H1 (cell line): ENCODE measurements around the gene MYO1A. TPM values are rescaled to one million over a fixed set of nuclear protein-coding genes. Genes with fewer than 3 reads are reported as not detected.

Experiments
- CTCF ChIA-PET: fragments of 300-600 bp; sonication (Branson Sonifier 250); formaldehyde crosslinking; loops from one replicate; lab custom pipeline; 2021; ENCODE audit not compliant: partially characterized antibody; lab: Charles Lee
- POLR2A ChIA-PET: fragments of 300-600 bp; sonication (Branson Sonifier 250); formaldehyde crosslinking; loops from one replicate; lab custom pipeline; 2021; ENCODE audit warnings: inconsistent platforms; ENCODE audit not compliant: partially characterized antibody; lab: Charles Lee
- DNase-seq, 2 experiments: peaks; one replicate each; pipeline versions ENCODE4 v3.0.0 to v3.0.0-alpha.2; 2010 to 2022; ENCODE audit warnings: low spot score in 2 of 2, low read depth in 1 of 2, mixed read lengths in 1 of 2
- FAIRE-seq: peaks from 2 replicates; lab custom pipeline; 2011; peaks lifted over from hg19 to GRCh38; lab: Jason Lieb, UNC
- H2AFZ ChIP-seq: 2 replicates; pipeline ENCODE4 v1.8.1; 2012; ENCODE audit warnings: low read length, inconsistent platforms
- H2AK5ac ChIP-seq: 2 replicates; pipeline ENCODE4 v1.6.1; 2013; ENCODE audit warnings: low read depth, low read length
- H2BK120ac ChIP-seq: replicated peaks from 2 replicates; pipeline ENCODE3; 2013; ENCODE audit warnings: low read depth, low read length, inconsistent platforms
- H2BK12ac ChIP-seq: 2 replicates; pipeline ENCODE4 v1.6.1; 2013; ENCODE audit warnings: low read depth, low read length
- H2BK15ac ChIP-seq: 2 replicates; pipeline ENCODE4 v1.6.1; 2013; ENCODE audit warnings: low read length
- H2BK20ac ChIP-seq: 2 replicates; pipeline ENCODE4 v1.6.1; 2013; ENCODE audit warnings: low read length
- H2BK5ac ChIP-seq: 2 replicates; pipeline ENCODE4 v1.6.1; 2013; ENCODE audit warnings: low read depth, low read length
- H3K14ac ChIP-seq: 2 replicates; pipeline ENCODE4 v1.6.1; 2013; ENCODE audit warnings: inconsistent platforms; ENCODE audit not compliant: insufficient read length
- H3K18ac ChIP-seq: 2 replicates; pipeline ENCODE4 v1.6.1; 2013; ENCODE audit warnings: low read length; ENCODE audit errors: extremely low read depth
- H3K23ac ChIP-seq: 2 replicates; pipeline ENCODE4 v1.6.1; 2013; ENCODE audit warnings: inconsistent platforms; ENCODE audit not compliant: insufficient read length
- H3K23me2 ChIP-seq: 2 replicates; pipeline ENCODE4 v1.6.1; 2013; ENCODE audit warnings: low read depth, low read length
- H3K27ac ChIP-seq: 2 replicates; pipeline ENCODE4 v1.6.1; 2011; ENCODE audit warnings: low read depth, low read length, inconsistent platforms
- H3K27me3 ChIP-seq, 4 experiments: replicated peaks in 1 of 4; 1 replicate in 1 of 4; 2 replicates in 3 of 4; pipeline versions ENCODE4 v1.6.1 to v1.8.1; 2011 to 2013; ENCODE audit warnings: low read length in 3 of 4, mild to moderate bottlenecking in 3 of 4, inconsistent platforms in 2 of 4, mixed read lengths in 2 of 4, moderate library complexity in 1 of 4; ENCODE audit not compliant: control insufficient read depth in 3 of 4, insufficient read depth in 3 of 4; ENCODE audit errors: extremely low read depth in 1 of 4
- H3K36me3 ChIP-seq, 4 experiments: 2 replicates each; pipeline versions ENCODE4 v1.6.1 to v1.8.1; 2011 to 2013; ENCODE audit warnings: mild to moderate bottlenecking in 4 of 4, low read length in 3 of 4, moderate library complexity in 2 of 4, control low read depth in 1 of 4, inconsistent platforms in 1 of 4; ENCODE audit not compliant: insufficient read depth in 4 of 4, control insufficient read depth in 2 of 4
- H3K4ac ChIP-seq: replicated peaks from 2 replicates; pipeline ENCODE3; 2013; ENCODE audit warnings: low read length, low read depth, mixed read lengths, inconsistent platforms; ENCODE audit not compliant: insufficient read length
- H3K4me1 ChIP-seq, 4 experiments: replicated peaks in 1 of 4; 1 replicate in 1 of 4; 2 replicates in 3 of 4; pipeline versions ENCODE4 v1.6.1 to v1.8.1; 2011 to 2013; ENCODE audit warnings: low read length in 3 of 4, inconsistent platforms in 2 of 4, mixed read lengths in 1 of 4; ENCODE audit not compliant: insufficient read depth in 4 of 4, control insufficient read depth in 3 of 4
- H3K4me2 ChIP-seq, 2 experiments: 2 replicates each; pipeline versions ENCODE4 v1.6.1 to v1.8.1; 2011 to 2013; ENCODE audit warnings: low read depth in 2 of 2, low read length in 2 of 2, control low read depth in 1 of 2, inconsistent platforms in 1 of 2, mild to moderate bottlenecking in 1 of 2; ENCODE audit not compliant: insufficient read depth in 1 of 2
- H3K4me3 ChIP-seq, 4 experiments: fragments of 200-600, 300-600 bp in 1 of 4; sonication (generic), shearing (Covaris generic), sonication (Bioruptor Twin) in 1 of 4; 2 replicates each; pipeline versions ENCODE4 v1.5.1 to v1.8.1; 2011 to 2016; ENCODE audit warnings: low read length in 4 of 4, low read depth in 3 of 4, control low read depth in 2 of 4, inconsistent platforms in 2 of 4, mild to moderate bottlenecking in 2 of 4, mixed read lengths in 1 of 4, moderate library complexity in 1 of 4; ENCODE audit not compliant: insufficient read depth in 2 of 4; ENCODE audit errors: extremely low read depth in 1 of 4
- H3K56ac ChIP-seq: replicated peaks from 2 replicates; pipeline ENCODE3; 2013; ENCODE audit warnings: low read depth, mild to moderate bottlenecking, mixed read lengths, low read length, inconsistent platforms; ENCODE audit not compliant: insufficient read length
- H3K79me1 ChIP-seq: 2 replicates; pipeline ENCODE4 v1.6.1; 2013; ENCODE audit warnings: low read depth, low read length, control low read depth
- H3K79me2 ChIP-seq, 2 experiments: 2 replicates each; pipeline versions ENCODE4 v1.6.1 to v1.8.1; 2012 to 2013; ENCODE audit warnings: low read length in 2 of 2, mild to moderate bottlenecking in 2 of 2, inconsistent platforms in 1 of 2; ENCODE audit not compliant: insufficient read depth in 2 of 2, control insufficient read depth in 1 of 2
- H3K9ac ChIP-seq, 4 experiments: replicated peaks in 1 of 4; 1 replicate in 1 of 4; 2 replicates in 3 of 4; pipeline versions ENCODE4 v1.6.1 to v1.8.1; 2011 to 2013; ENCODE audit warnings: low read depth in 3 of 4, low read length in 3 of 4, control low read depth in 2 of 4, mild to moderate bottlenecking in 2 of 4, moderate library complexity in 2 of 4, inconsistent platforms in 1 of 4; ENCODE audit errors: extremely low read depth in 1 of 4
- H3K9me3 ChIP-seq, 2 experiments: 2 replicates each; pipeline versions ENCODE4 v1.6.1 to v1.8.1; 2012 to 2013; ENCODE audit warnings: mild to moderate bottlenecking in 2 of 2, moderate library complexity in 2 of 2, control low read depth in 1 of 2, inconsistent platforms in 1 of 2, low read depth in 1 of 2, low read length in 1 of 2, mixed read lengths in 1 of 2; ENCODE audit not compliant: insufficient read depth in 2 of 2
- H4K20me1 ChIP-seq, 2 experiments: replicated peaks in 1 of 2; 2 replicates each; pipeline versions ENCODE3 to v1.8.1; 2011 to 2013; ENCODE audit warnings: inconsistent platforms in 2 of 2, low read length in 2 of 2, mild to moderate bottlenecking in 1 of 2; ENCODE audit not compliant: insufficient read depth in 2 of 2, control insufficient read depth in 1 of 2
- H4K5ac ChIP-seq: 2 replicates; pipeline ENCODE4 v1.6.1; 2013; ENCODE audit warnings: low read length, low read depth, mixed read lengths, inconsistent platforms; ENCODE audit not compliant: insufficient read length
- H4K8ac ChIP-seq: 2 replicates; pipeline ENCODE4 v1.8.0; 2013; ENCODE audit warnings: mild to moderate bottlenecking, moderate library complexity, low read length, inconsistent platforms; ENCODE audit not compliant: insufficient read depth; ENCODE audit errors: extremely low read depth
- H4K91ac ChIP-seq: replicated peaks from 2 replicates; pipeline ENCODE3; 2013; ENCODE audit warnings: low read length, mixed read lengths, inconsistent platforms; ENCODE audit not compliant: insufficient read length
- ASH2L ChIP-seq: fragments of 200-600, 300-600 bp; sonication (generic); IDR thresholded peaks from one replicate; pipeline ENCODE4 v1.7.1; 2017; ENCODE audit warnings: low read length
- BACH1 ChIP-seq: IDR thresholded peaks from 2 replicates; pipeline ENCODE4 v1.6.1; 2012; ENCODE audit warnings: low read length, improper control_type of control experiment
- CBX5 ChIP-seq: fragments of 300-800, 300-1000 bp; sonication (generic); IDR thresholded peaks from 2 replicates; pipeline ENCODE4 v1.7.1; 2016; ENCODE audit warnings: antibody characterized with exemption, low read length, low read depth
- CBX8 ChIP-seq: fragments of 300-800, 300-1000 bp; sonication (generic); IDR thresholded peaks from 2 replicates; pipeline ENCODE4 v1.7.1; 2016; ENCODE audit warnings: low read depth, low read length, borderline replicate concordance
- CEBPB ChIP-seq: IDR thresholded peaks from 2 replicates; pipeline ENCODE4 v1.6.1; 2012; ENCODE audit warnings: low read depth, low read length
- CHD1 ChIP-seq: IDR thresholded peaks from 2 replicates; pipeline ENCODE4 v1.6.1; 2012; ENCODE audit warnings: low read depth, low read length, improper control_type of control experiment
- CHD2 ChIP-seq: IDR thresholded peaks from 2 replicates; pipeline ENCODE4 v1.6.1; 2012; ENCODE audit warnings: low read length, improper control_type of control experiment
- JUN ChIP-seq: IDR thresholded peaks from 2 replicates; pipeline ENCODE4 v1.6.1; 2011; ENCODE audit warnings: low read depth, mild to moderate bottlenecking, improper control_type of control experiment, low read length
- MAFK ChIP-seq: IDR thresholded peaks from 2 replicates; pipeline ENCODE4 v1.6.1; 2012; ENCODE audit warnings: low read depth, mild to moderate bottlenecking, improper control_type of control experiment, low read length
- POU5F1 ChIP-seq: IDR thresholded peaks from 2 replicates; pipeline ENCODE4 v1.6.1; 2011; ENCODE audit warnings: low read depth, mild to moderate bottlenecking, low read length, moderate library complexity
- RFX5 ChIP-seq: IDR thresholded peaks from 2 replicates; pipeline ENCODE4 v1.6.1; 2011; ENCODE audit warnings: low read depth, low read length, improper control_type of control experiment, borderline replicate concordance
- SIN3A ChIP-seq, 2 experiments: IDR thresholded peaks in 1 of 2; conservative IDR thresholded peaks in 1 of 2; 2 replicates each; pipeline ENCODE4 v1.6.1; 2011 to 2012; ENCODE audit warnings: low read length in 2 of 2, improper control_type of control experiment in 1 of 2, low read depth in 1 of 2, mild to moderate bottlenecking in 1 of 2
- SIX5 ChIP-seq: IDR thresholded peaks from 2 replicates; pipeline ENCODE4 v1.6.1; 2011; ENCODE audit warnings: mild to moderate bottlenecking, low read depth, low read length
- TAF1 ChIP-seq: IDR thresholded peaks from 2 replicates; pipeline ENCODE4 v1.6.1; 2011; ENCODE audit warnings: mild to moderate bottlenecking, low read depth, low read length
- YY1 ChIP-seq: IDR thresholded peaks from 2 replicates; pipeline ENCODE4 v1.6.1; 2011; ENCODE audit warnings: low read depth, mild to moderate bottlenecking, low read length
- WGBS, 2 experiments: shearing (Covaris generic) in 1 of 2; methylation state at CpG; one replicate each; pipeline versions ENCODE4 v1.1.6 to v1.1.7; 2013 to 2015; ENCODE audit warnings: low lambda C conversion rate in 2 of 2, mixed read lengths in 2 of 2, inconsistent platforms in 1 of 2, low coverage in 1 of 2, missing lambda C conversion rate in 1 of 2; ENCODE audit not compliant: insufficient replicate concordance in 2 of 2, insufficient coverage in 1 of 2, insufficient read length in 1 of 2; ENCODE audit errors: extremely low coverage in 1 of 2, missing lambda C conversion rate in 1 of 2; 5-methylcytosine and 5-hydroxymethylcytosine counted together
- polyA plus RNA-seq, 7 experiments: library from polyadenylated mRNA; depleted of rRNA in 3 of 7; stranded (reverse) in 5 of 7; unstranded in 2 of 7; fragments of >200 nt in 5 of 7; fragments of 200-250 nt in 2 of 7; gene quantifications; 1 replicate in 5 of 7; 2 replicates in 1 of 7; 4 replicates in 1 of 7; pipeline versions ENCODE4 v1.2.1 to v1.2.3, GENCODE V29; 2011 to 2013; ENCODE audit warnings: missing spikeins in 2 of 7, mixed read lengths in 2 of 7
- total RNA-seq: library from RNA; stranded (reverse); fragmentation: NEBNext Ultra II Directional; extraction: Animal tissue kit (Norgen Biotek cat#: 25700); gene quantifications from 2 replicates; pipeline ENCODE4 v1.2.1, GENCODE V29; 2021
- TF ChIP-seq, protein P1 (sequence below): IDR thresholded peaks from 2 replicates; pipeline ENCODE4 v1.6.1; 2012; ENCODE audit warnings: inconsistent platforms

The MYO1A gene
- total and polyA plus RNA-seq, 2 of the 8 experiments (the other 6 are each of a cell fraction or from before 2014, with no cell fraction given) = 0.54 to 0.77 TPM

DNA sequence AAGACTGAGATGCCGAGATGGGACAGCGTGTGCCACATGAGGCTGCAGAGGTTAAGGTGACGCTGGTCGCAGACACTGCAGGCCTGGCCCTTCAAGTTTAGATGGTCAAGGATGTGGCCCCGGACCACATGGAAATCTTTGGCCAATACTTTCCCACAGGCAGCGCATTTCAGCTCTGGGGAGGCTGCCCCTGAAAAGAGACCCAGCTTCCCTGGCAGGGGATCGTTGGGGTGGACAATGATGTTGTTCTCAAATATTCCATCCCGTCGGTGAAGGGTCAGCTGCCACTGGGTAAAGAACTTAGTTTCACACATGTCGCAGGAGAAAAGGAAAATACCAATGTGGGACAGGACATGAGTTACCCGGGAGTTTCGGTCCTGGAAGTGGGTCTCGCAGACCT lies 46.5 kb downstream of the MYO1A start:
- Histone ChIP-seq H3K9ac (no peak overlapping the region), H2AK5ac (no peak overlapping the region), H4K20me1 (peaks cover 3 to 13% of the 10 kb centered on the region in 2 experiments), H3K23ac (no peak overlapping the region), H3K9me3 (no peaks in the 10 kb centered on the region), H2BK120ac (no peak overlapping the region), H3K79me2 (peaks cover 0 to 66% of the 10 kb centered on the region in 2 experiments), H4K8ac (no peak overlapping the region), H3K27me3 (no peaks in the 10 kb centered on the region), H2BK12ac (no peak overlapping the region), H2BK15ac (no peak overlapping the region), H3K4me3 (no peak overlapping the region), H2BK5ac (no peak overlapping the region), H3K56ac (no peak overlapping the region), H3K36me3 (peaks cover 27 to 39% (median 34%) of the 10 kb centered on the region in 4 experiments), H3K79me1 (peaks cover 12% of the 10 kb centered on the region), H2BK20ac (no peak overlapping the region), H3K14ac (no peak overlapping the region), H3K4ac (no peak overlapping the region), H2AFZ (no peak overlapping the region), H3K4me1 (no peaks in the 10 kb centered on the region; a peak in 1 of 7 replicates), H3K23me2 (no peaks in the 10 kb centered on the region; the same call in 1 of the 2 replicates), H4K91ac (no peak overlapping the region), H3K18ac (no peak overlapping the region), H4K5ac (no peak overlapping the region), H3K27ac (no peak overlapping the region), H3K4me2 (no peak overlapping the region)
- POLR2A ChIA-PET = interaction anchor here (0.7 to 3.2 kb wide), 5 partner anchors 9 to 124 kb away, joined by 3 to 13 read pairs (median 5); a partner anchor contains a TSS
- WGBS, 2 experiments = 89% methylated on average over 13 of the region's 13 CpGs; no CpG with 5 or more reads in 1 of the 2 experiments
- CTCF ChIA-PET = interaction anchor here (0.8 to 10.6 kb wide), 20 partner anchors 9 to 254 kb away, joined by 3 to 187 read pairs (median 6); partner anchors contain the start of genes HSD17B6, STAT6 and TAC3
- DNase-seq (no peak), FAIRE-seq (no peak)
- TF ChIP-seq YY1 (no peak), POU5F1 (no peak), CHD2 (no peak), MAFK (no peak), RFX5 (no peak), BACH1 (no peak), ASH2L (no peak), CBX8 (no peak), SIX5 (no peak), SIN3A (conservative IDR thresholded peaks at IDR 0.05 in 1 of 2, IDR thresholded peaks at IDR 0.05 in 1 of 2; ENCODE audit: low read depth in 1 of 2, low read length in 2 of 2) (no peak), CHD1 (no peak), JUN (no peak), CEBPB (no peak), CBX5 (no peak), TAF1 (no peak)
- TF ChIP-seq, protein P1, sequence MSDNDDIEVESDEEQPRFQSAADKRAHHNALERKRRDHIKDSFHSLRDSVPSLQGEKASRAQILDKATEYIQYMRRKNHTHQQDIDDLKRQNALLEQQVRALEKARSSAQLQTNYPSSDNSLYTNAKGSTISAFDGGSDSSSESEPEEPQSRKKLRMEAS = no peak
